ENCODE measurements around the gene FAM156B. TPM values are rescaled to one million over a fixed set of nuclear protein-coding genes. Genes with fewer than 3 reads are reported as not detected.
"Not testable (repeated sequence)": the region's sequence is repeated elsewhere in the genome, so short reads cannot be mapped to it uniquely, and the experiment has no call there.

The FAM156B gene
- total RNA-seq, 1 donor from 2014 or later: 5.0 TPM

- H3K27ac ChIP-seq; H3K4me3 ChIP-seq; H3K36me3 ChIP-seq; H3K4me1 ChIP-seq; intact Hi-C loops (cut with DNase I); H3K27me3 ChIP-seq; DNase-seq (ENCODE audit: low spot score in 2 of 2); H3K9me3 ChIP-seq: not testable (repeated sequence)
Observed at GRCh38 chrX:52947501-52947900, 50.4 kb downstream of the FAM156B start.

- H3K4me1 ChIP-seq; H3K4me3 ChIP-seq; intact Hi-C loops (cut with DNase I); H3K36me3 ChIP-seq; DNase-seq (ENCODE audit: low spot score in 2 of 2); H3K27me3 ChIP-seq; H3K9me3 ChIP-seq; H3K27ac ChIP-seq: not testable (repeated sequence)
Observed at GRCh38 chrX:52948265-52948664, 51.1 kb downstream of the FAM156B start.

- H3K36me3 ChIP-seq; H3K9me3 ChIP-seq; H3K4me1 ChIP-seq; H3K4me3 ChIP-seq; intact Hi-C loops (cut with DNase I); H3K27ac ChIP-seq; DNase-seq (ENCODE audit: low spot score in 2 of 2); H3K27me3 ChIP-seq: not testable (repeated sequence)
Observed at GRCh38 chrX:52949325-52949724, 52.2 kb downstream of the FAM156B start.

- H3K9me3 ChIP-seq; DNase-seq (ENCODE audit: low spot score in 2 of 2); H3K4me1 ChIP-seq; H3K36me3 ChIP-seq; H3K27me3 ChIP-seq; intact Hi-C loops (cut with DNase I); H3K27ac ChIP-seq; H3K4me3 ChIP-seq: not testable (repeated sequence)
Observed at GRCh38 chrX:52949884-52950283, 52.8 kb downstream of the FAM156B start.

Other genes with a start within 250 kb of the FAM156B start
- not detected for gene SSX7, start 242.4 kb upstream of the FAM156B start, total RNA-seq
- not detected for gene SSX2, start 190.2 kb upstream of the FAM156B start, total RNA-seq
- not detected for gene SSX2B, start 146.1 kb upstream of the FAM156B start, total RNA-seq
- gene SPANXN5, start 99.9 kb upstream of the FAM156B start, total RNA-seq: not detected
- not detected for gene XAGE5, start 86.0 kb upstream of the FAM156B start, total RNA-seq
- gene XAGE3, start 29.2 kb upstream of the FAM156B start, total RNA-seq: not detected
- 50.9 TPM for gene FAM156A, start 61.2 kb downstream of the FAM156B start, total RNA-seq
- 2.1 TPM for gene GPR173, start 151.5 kb downstream of the FAM156B start, total RNA-seq
- gene TSPYL2, start 185.0 kb downstream of the FAM156B start, total RNA-seq: 42.3 TPM
- gene KANTR, start 196.8 kb downstream of the FAM156B start, total RNA-seq: 5.0 TPM